HG02885 (cell line): ENCODE results near the gene SYT13.

ENCODE experiments used
- ATAC-seq: cut with Tn5 transposase; IDR thresholded peaks from one replicate; pipeline ENCODE4 v1.9.1; 2021; ENCODE audit warnings: mild to moderate bottlenecking; ENCODE audit not compliant: unreplicated experiment, poor library complexity

Gene SYT13

GRCh38 chr11:45285930-45286632, at the start of gene SYT13:
SYT13 (minus strand) TSS chr11:45286341; CDS start chr11:45286207, 134 bp downstream.
- no peak for ATAC-seq

GRCh38 chr11:45335434-45335833, 49.3 kb upstream of the SYT13 start:
- ATAC-seq, result no peak

- no peak for ATAC-seq
These were observed 48.7 kb upstream of the SYT13 start for GRCh38 chr11:45334836-45335235.

- no peak for ATAC-seq
These were observed 48.3 kb upstream of the SYT13 start for GRCh38 chr11:45334410-45334809.

GRCh38 chr11:45333001-45333971, 47.1 kb upstream of the SYT13 start:
- no peak for ATAC-seq

GRCh38 chr11:45332276-45332934, 46.3 kb upstream of the SYT13 start:
- no peak for ATAC-seq

GRCh38 chr11:45331839-45332238, 45.7 kb upstream of the SYT13 start:
- no peak for ATAC-seq

GRCh38 chr11:45328726-45329125, 42.6 kb upstream of the SYT13 start:
- ATAC-seq, result no peak

GRCh38 chr11:45324459-45324858, 38.3 kb upstream of the SYT13 start:
- ATAC-seq, result no peak

- no peak for ATAC-seq
These were observed 37.6 kb upstream of the SYT13 start for GRCh38 chr11:45323601-45324249.

GRCh38 chr11:45322891-45323600, 36.9 kb upstream of the SYT13 start:
- no peak for ATAC-seq

GRCh38 chr11:45322111-45322705, 36.1 kb upstream of the SYT13 start:
- ATAC-seq, result no peak

GRCh38 chr11:45321669-45322068, 35.5 kb upstream of the SYT13 start:
- no peak for ATAC-seq

GRCh38 chr11:45321031-45321595, 35.0 kb upstream of the SYT13 start:
- ATAC-seq, result no peak

- ATAC-seq, result no peak
These were observed 34.2 kb upstream of the SYT13 start for GRCh38 chr11:45320371-45320770.

GRCh38 chr11:45319077-45319476, 32.9 kb upstream of the SYT13 start:
- ATAC-seq, result no peak

GRCh38 chr11:45318516-45318915, 32.4 kb upstream of the SYT13 start:
- ATAC-seq, result no peak

GRCh38 chr11:45316258-45316657, 30.1 kb upstream of the SYT13 start:
- no peak for ATAC-seq

- no peak for ATAC-seq
These were observed 28.8 kb upstream of the SYT13 start for GRCh38 chr11:45314900-45315299.
